Measurements from ENCODE around the gene HBQ1.
"Not testable (repeated sequence)": the region's sequence is repeated elsewhere in the genome, so short reads cannot be mapped to it uniquely, and the experiment has no call there.

The HBQ1 gene

GRCh38 chr16:180101-180675 is at the start of gene HBQ1:
Gene HBQ1 (plus strand): TSS chr16:180459. CDS start chr16:180487, 28 bp downstream.
- no peak for DNase-seq (ENCODE audit: low read depth)

GRCh38 chr16:130533-131173 is 49.6 kb upstream of the HBQ1 start:
- DNase-seq (ENCODE audit: low read depth), result no peak

GRCh38 chr16:132120-132519 is 48.1 kb upstream of the HBQ1 start:
- DNase-seq (ENCODE audit: low read depth), result no peak

- no peak for DNase-seq (ENCODE audit: low read depth)
Observed at GRCh38 chr16:133716-134115, 46.5 kb upstream of the HBQ1 start.

- DNase-seq (ENCODE audit: low read depth), result no peak
Observed at GRCh38 chr16:138049-138417, 42.2 kb upstream of the HBQ1 start.

- DNase-seq (ENCODE audit: low read depth), result no peak
Observed at GRCh38 chr16:140175-140857, 39.9 kb upstream of the HBQ1 start.

GRCh38 chr16:142405-142967 is 37.8 kb upstream of the HBQ1 start:
- no peak for DNase-seq (ENCODE audit: low read depth)

- no peak for DNase-seq (ENCODE audit: low read depth)
Observed at GRCh38 chr16:143047-143446, 37.2 kb upstream of the HBQ1 start.

GRCh38 chr16:143456-143855 is 36.8 kb upstream of the HBQ1 start:
- no peak for DNase-seq (ENCODE audit: low read depth)

GRCh38 chr16:144797-145252 is 35.4 kb upstream of the HBQ1 start:
- no peak for DNase-seq (ENCODE audit: low read depth)

GRCh38 chr16:146646-147045 is 33.6 kb upstream of the HBQ1 start:
- DNase-seq (ENCODE audit: low read depth), result no peak

- DNase-seq (ENCODE audit: low read depth), result peak; percentile 49
Observed at GRCh38 chr16:149024-149660, 31.1 kb upstream of the HBQ1 start.

- DNase-seq (ENCODE audit: low read depth), result no peak
Observed at GRCh38 chr16:152141-153128, 27.8 kb upstream of the HBQ1 start, which contains the start of gene HBZ. Gene HBZ (plus strand): TSS chr16:152644. CDS start chr16:152910, 266 bp downstream.

- not testable (repeated sequence) for DNase-seq (ENCODE audit: low read depth)
Observed at GRCh38 chr16:153129-153521, 27.1 kb upstream of the HBQ1 start.

- DNase-seq (ENCODE audit: low read depth), result not testable (repeated sequence)
Observed at GRCh38 chr16:153550-154216, 26.6 kb upstream of the HBQ1 start.

GRCh38 chr16:154217-155030 is 25.8 kb upstream of the HBQ1 start:
- DNase-seq (ENCODE audit: low read depth), result no peak

- no peak for DNase-seq (ENCODE audit: low read depth)
Observed at GRCh38 chr16:155031-155398, 25.2 kb upstream of the HBQ1 start.

- DNase-seq (ENCODE audit: low read depth), result no peak
Observed at GRCh38 chr16:159136-159849, 21.0 kb upstream of the HBQ1 start.

- not testable (repeated sequence) for DNase-seq (ENCODE audit: low read depth)
Observed at GRCh38 chr16:160242-160641, 20.0 kb upstream of the HBQ1 start.

Measured in GM04503 (cell line).